Measurements from ENCODE around the gene ACTRT1. TPM values are rescaled to one million over a fixed set of nuclear protein-coding genes. Genes with fewer than 3 reads are reported as not detected.

ACTRT1 gene
- total and polyA plus RNA-seq, 2 donors from 2014 or later, result not detected

GRCh38 chrX:128012015-128012414, 40.2 kb downstream of the ACTRT1 start:
- TF ChIP-seq, protein P1, sequence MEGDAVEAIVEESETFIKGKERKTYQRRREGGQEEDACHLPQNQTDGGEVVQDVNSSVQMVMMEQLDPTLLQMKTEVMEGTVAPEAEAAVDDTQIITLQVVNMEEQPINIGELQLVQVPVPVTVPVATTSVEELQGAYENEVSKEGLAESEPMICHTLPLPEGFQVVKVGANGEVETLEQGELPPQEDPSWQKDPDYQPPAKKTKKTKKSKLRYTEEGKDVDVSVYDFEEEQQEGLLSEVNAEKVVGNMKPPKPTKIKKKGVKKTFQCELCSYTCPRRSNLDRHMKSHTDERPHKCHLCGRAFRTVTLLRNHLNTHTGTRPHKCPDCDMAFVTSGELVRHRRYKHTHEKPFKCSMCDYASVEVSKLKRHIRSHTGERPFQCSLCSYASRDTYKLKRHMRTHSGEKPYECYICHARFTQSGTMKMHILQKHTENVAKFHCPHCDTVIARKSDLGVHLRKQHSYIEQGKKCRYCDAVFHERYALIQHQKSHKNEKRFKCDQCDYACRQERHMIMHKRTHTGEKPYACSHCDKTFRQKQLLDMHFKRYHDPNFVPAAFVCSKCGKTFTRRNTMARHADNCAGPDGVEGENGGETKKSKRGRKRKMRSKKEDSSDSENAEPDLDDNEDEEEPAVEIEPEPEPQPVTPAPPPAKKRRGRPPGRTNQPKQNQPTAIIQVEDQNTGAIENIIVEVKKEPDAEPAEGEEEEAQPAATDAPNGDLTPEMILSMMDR (IDR thresholded peaks at IDR 0.05; ENCODE audit: borderline replicate concordance, extremely low read depth, insufficient read depth), result no peak
- Histone ChIP-seq H3K4me3 (ENCODE audit: low read length in 3 of 3) (no peak overlapping the region), H3K4me1 (ENCODE audit: control insufficient read depth in 2 of 3, insufficient read depth in 2 of 3, low read depth in 1 of 3, low read length in 3 of 3) (no peaks in the 10 kb centered on the region), H3K27ac (ENCODE audit: low read depth in 2 of 2, low read length in 2 of 2) (no peak overlapping the region), H3K27me3 (ENCODE audit: control insufficient read depth, insufficient read depth, low read length) (no peaks in the 10 kb centered on the region), H3K9ac (ENCODE audit: low read length in 3 of 3) (no peak overlapping the region), H3K9me3 (ENCODE audit: control insufficient read depth in 2 of 3, insufficient read depth in 1 of 3, low read length in 3 of 3) (no peaks in the 10 kb centered on the region), H3K36me3 (ENCODE audit: control insufficient read depth in 2 of 3, insufficient read depth in 3 of 3, low read length in 3 of 3) (no peaks in the 10 kb centered on the region)
- no peak for DNase-seq
- FAIRE-seq, result no peak
- intact Hi-C loops (cut with DNase I), result no loop called here

- Histone ChIP-seq H3K9ac (ENCODE audit: low read length in 3 of 3) (no peak overlapping the region), H3K36me3 (ENCODE audit: control insufficient read depth in 2 of 3, insufficient read depth in 3 of 3, low read length in 3 of 3) (no peaks in the 10 kb centered on the region), H3K4me3 (ENCODE audit: low read length in 3 of 3) (no peak overlapping the region), H3K4me1 (ENCODE audit: control insufficient read depth in 2 of 3, insufficient read depth in 2 of 3, low read depth in 1 of 3, low read length in 3 of 3) (no peaks in the 10 kb centered on the region), H3K9me3 (ENCODE audit: control insufficient read depth in 2 of 3, insufficient read depth in 1 of 3, low read length in 3 of 3) (no peaks in the 10 kb centered on the region), H3K27me3 (ENCODE audit: control insufficient read depth, insufficient read depth, low read length) (no peaks in the 10 kb centered on the region), H3K27ac (ENCODE audit: low read depth in 2 of 2, low read length in 2 of 2) (no peak overlapping the region)
- intact Hi-C loops (cut with DNase I), result no loop called here
- FAIRE-seq, result peak; percentile 37
- TF ChIP-seq, protein P1 (IDR thresholded peaks at IDR 0.05; ENCODE audit: borderline replicate concordance, extremely low read depth, insufficient read depth), result no peak
- no peak for DNase-seq
Measured at GRCh38 chrX:128007882-128008281, 44.3 kb downstream of the ACTRT1 start.

Measured in kidney (tissue), 14 donors.